ENCODE measurements around the gene ITSN1.

Gene ITSN1

DNA sequence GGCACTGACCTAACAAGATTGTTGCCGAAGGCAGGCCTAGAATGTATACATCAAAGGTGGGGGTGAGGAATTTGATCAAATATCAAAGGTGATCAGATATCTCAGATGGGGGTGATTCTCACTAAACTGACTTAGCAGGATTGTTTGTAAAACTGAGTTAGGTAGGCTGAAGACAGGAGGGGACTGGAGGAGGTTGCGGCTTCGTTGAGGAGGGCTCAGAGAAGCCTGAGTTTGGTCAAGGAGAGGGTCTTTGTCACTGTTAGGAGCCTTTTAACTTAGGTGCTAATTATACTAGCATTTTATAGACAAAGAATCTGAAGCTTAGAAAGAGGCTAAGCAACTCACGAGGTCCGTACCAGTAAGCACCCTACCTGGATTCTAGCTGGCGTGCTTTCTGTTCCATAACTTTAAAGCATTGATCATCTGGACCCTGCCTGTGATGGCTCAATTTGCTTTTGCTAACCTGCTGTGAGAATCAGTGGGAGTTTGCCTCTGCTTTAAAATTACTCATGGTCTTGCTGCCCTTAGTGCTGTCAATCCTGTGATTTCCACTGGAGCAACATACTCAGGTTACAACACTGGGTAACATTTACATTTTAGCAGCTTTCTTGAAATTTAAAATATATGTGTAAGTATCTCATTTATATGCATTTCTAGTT lies 49.8 kb downstream of the ITSN1 start:
- no peak overlapping the region for H3K27ac ChIP-seq
- no peak for TF ChIP-seq ZFX (IDR thresholded peaks at IDR 0.05; ENCODE audit: borderline replicate concordance)
- TF ChIP-seq, protein P1, sequence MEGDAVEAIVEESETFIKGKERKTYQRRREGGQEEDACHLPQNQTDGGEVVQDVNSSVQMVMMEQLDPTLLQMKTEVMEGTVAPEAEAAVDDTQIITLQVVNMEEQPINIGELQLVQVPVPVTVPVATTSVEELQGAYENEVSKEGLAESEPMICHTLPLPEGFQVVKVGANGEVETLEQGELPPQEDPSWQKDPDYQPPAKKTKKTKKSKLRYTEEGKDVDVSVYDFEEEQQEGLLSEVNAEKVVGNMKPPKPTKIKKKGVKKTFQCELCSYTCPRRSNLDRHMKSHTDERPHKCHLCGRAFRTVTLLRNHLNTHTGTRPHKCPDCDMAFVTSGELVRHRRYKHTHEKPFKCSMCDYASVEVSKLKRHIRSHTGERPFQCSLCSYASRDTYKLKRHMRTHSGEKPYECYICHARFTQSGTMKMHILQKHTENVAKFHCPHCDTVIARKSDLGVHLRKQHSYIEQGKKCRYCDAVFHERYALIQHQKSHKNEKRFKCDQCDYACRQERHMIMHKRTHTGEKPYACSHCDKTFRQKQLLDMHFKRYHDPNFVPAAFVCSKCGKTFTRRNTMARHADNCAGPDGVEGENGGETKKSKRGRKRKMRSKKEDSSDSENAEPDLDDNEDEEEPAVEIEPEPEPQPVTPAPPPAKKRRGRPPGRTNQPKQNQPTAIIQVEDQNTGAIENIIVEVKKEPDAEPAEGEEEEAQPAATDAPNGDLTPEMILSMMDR (IDR thresholded peaks at IDR 0.05): no peak

DNA sequence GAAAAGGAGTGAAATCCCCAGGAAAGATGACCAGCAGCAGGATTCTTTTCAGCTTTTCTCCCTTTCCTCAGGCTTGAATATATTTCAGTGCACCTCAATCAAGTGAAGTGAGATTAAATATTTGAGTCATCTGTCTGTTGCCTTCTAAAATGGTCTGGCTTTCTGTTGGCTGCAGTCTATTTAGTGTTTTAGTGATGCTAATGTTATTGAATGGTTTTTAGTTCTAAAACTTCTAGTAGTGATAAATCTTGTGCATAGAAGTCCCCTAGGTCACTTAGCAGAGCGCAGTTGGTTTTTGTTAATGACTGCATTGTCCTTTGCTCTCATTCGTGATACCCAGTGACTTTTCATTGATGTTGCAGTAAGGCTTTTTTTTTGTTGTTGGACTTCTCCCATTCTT lies 53.5 kb downstream of the ITSN1 start:
- no peak for TF ChIP-seq ZFX (IDR thresholded peaks at IDR 0.05; ENCODE audit: borderline replicate concordance)
- TF ChIP-seq, protein P1 (IDR thresholded peaks at IDR 0.05): no peak
- H3K27ac ChIP-seq: no peak overlapping the region

DNA sequence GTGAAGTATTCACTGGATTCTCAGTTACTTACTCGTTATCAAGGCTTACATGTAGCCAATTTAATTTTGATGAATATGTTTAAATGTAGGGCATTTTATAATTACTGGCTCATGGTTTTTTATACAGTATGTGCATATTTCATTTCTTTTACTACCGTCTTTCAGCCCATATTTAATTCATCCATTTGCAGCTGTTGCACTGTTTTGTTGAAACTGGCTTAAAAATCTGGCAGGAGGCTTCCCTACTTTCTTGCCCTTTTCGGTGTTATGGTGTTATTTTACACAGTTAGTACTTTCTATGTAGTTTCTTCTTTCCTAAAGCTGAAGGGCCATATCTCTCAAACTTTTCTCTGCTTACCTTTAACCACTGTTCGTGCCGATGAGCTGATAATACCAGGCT lies 54.2 kb downstream of the ITSN1 start:
- H3K27ac ChIP-seq: no peak overlapping the region
- TF ChIP-seq, protein P1 (IDR thresholded peaks at IDR 0.05): no peak
- no peak for TF ChIP-seq ZFX (IDR thresholded peaks at IDR 0.05; ENCODE audit: borderline replicate concordance)

DNA sequence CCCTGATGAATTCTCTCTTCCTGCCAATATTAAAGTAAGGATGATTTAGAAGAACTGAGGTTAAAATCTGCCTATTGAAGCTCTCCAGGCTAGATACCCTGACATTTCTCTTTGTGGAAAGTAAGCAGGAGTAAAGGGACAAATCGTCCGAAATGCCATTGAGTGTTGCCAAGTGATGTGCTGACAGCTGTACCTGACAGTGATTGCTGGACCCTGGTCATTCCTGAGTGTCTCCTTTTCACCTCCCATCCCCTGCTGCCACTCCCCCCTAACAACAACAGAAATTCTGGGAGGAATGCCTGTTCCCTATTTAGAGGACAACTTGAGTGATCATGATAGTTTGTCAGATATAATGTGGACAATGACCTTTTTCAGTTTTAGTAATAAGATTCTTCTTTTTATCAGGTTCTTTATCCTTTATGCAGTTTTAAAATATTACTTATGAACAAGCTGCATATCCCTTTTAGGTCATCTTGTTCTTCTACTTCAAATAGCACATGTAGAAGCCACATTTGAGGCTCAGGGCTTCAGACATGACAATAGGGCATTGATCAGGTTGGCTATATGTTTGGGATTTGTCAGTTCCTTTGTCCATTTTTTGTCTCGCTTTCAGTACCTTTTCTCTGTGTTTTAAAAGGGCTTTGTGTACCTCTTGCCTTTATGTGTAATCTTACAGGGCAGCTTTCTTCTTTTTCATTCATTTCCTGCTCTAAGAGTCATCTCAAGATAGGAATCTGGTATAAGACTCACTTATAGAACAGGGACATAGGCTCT lies 56.0 kb downstream of the ITSN1 start:
- H3K27ac ChIP-seq: no peak overlapping the region

DNA sequence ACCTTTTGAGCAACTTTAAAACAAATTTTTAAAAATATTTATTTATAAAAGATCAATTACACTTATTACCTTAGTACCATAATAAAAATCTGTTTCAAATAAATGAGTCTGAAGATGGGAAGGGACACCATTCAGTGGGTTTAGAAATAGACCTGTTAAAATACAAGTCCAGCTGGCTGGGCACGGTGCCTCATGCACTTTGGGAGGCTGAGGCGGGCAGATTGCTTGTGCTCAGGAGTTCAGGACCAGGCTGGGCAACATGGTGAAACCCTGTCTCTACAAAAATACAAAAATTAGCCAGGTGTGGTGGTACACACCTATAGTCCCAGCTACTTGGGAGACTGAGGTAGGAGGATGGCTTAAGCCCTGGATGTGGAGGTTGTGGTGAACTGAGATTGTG lies 57.0 kb downstream of the ITSN1 start:
- TF ChIP-seq ZFX (IDR thresholded peaks at IDR 0.05; ENCODE audit: borderline replicate concordance): no peak
- TF ChIP-seq, protein P1 (IDR thresholded peaks at IDR 0.05): no peak
- H3K27ac ChIP-seq: no peak overlapping the region

More for the DNA sequence above, 56.0 kb downstream of the ITSN1 start:
- TF ChIP-seq ZFX (IDR thresholded peaks at IDR 0.05; ENCODE audit: borderline replicate concordance): no peak
- TF ChIP-seq, protein P1 (IDR thresholded peaks at IDR 0.05): no peak

DNA sequence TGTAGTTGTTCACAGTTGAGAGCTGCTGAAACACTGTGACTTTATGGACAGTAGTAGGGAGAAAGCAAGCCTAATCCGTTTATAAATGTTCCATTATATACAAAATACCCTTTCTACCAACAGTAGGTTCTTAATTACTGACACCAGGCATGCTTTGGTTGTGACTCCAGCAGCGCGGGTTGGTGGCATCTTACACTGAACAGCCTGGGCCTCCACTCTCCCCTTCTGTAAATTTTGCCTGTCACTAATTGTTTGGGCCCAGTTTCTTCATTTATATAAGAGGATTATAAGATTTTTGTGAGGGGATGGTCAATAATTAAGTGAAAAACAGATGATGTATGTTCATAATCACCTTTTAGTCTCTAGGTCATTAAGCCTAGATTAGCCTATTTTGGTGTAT lies 58.2 kb downstream of the ITSN1 start:
- no peak overlapping the region for H3K27ac ChIP-seq
- TF ChIP-seq ZFX (IDR thresholded peaks at IDR 0.05; ENCODE audit: borderline replicate concordance): no peak
- TF ChIP-seq, protein P1 (IDR thresholded peaks at IDR 0.05): no peak
